Activated T-helper 2 cell treated with anti-CD3 and anti-CD28 coated beads, Interferon-gamma antibody, Interleukin-2, Interleukin-4, amounts not matched to agents 10 μg/mL and 5 μg/mL and 100 μg/mL, durations not matched to agents 14 hours and 24 hours and 36 hours (primary cell): ENCODE measurements around the gene COASY. TPM values are rescaled to one million over a fixed set of nuclear protein-coding genes. Genes with fewer than 3 reads are reported as not detected.

Source experiments
- DNase-seq: peaks from one replicate; pipeline ENCODE4 v3.0.0; 2021; ENCODE audit warnings: low spot score
- H3K27ac Mint-ChIP-seq: one replicate; pipeline ENCODE4 v1.8.0; 2021; ENCODE audit warnings: mixed read lengths
- H3K27me3 Mint-ChIP-seq: one replicate; pipeline ENCODE4 v1.8.0; 2021; ENCODE audit warnings: low read depth, mixed read lengths
- H3K36me3 Mint-ChIP-seq: one replicate; pipeline ENCODE4 v1.8.0; 2021; ENCODE audit warnings: low read depth, mixed read lengths
- H3K4me1 Mint-ChIP-seq: one replicate; pipeline ENCODE4 v1.8.0; 2021; ENCODE audit warnings: low read depth, mixed read lengths
- H3K4me3 Mint-ChIP-seq: one replicate; pipeline ENCODE4 v1.8.0; 2021; ENCODE audit warnings: low read depth, mild to moderate bottlenecking, moderate library complexity, mixed read lengths
- H3K9me3 Mint-ChIP-seq: one replicate; pipeline ENCODE4 v1.8.0; 2021; ENCODE audit warnings: mixed read lengths
- intact Hi-C: fragments of 100-400 bp; cut with micrococcal nuclease; formaldehyde crosslinking; loops from one replicate; pipeline ENCODE4 v1.15.1; 2023
- total RNA-seq: library from RNA; stranded (reverse); gene quantifications from 2 replicates; pipeline ENCODE4 v1.2.3, GENCODE V29; 2022

The COASY gene
- total RNA-seq, 1 donor from 2014 or later = 90.6 TPM

GRCh38 chr17:42577140-42577531, 15.2 kb downstream of the COASY start:
- peak overlapping the region; percentile 97 for H3K4me3 Mint-ChIP-seq
- H3K27me3 Mint-ChIP-seq = no peaks in the 10 kb centered on the region
- DNase-seq = no peak

DNA sequence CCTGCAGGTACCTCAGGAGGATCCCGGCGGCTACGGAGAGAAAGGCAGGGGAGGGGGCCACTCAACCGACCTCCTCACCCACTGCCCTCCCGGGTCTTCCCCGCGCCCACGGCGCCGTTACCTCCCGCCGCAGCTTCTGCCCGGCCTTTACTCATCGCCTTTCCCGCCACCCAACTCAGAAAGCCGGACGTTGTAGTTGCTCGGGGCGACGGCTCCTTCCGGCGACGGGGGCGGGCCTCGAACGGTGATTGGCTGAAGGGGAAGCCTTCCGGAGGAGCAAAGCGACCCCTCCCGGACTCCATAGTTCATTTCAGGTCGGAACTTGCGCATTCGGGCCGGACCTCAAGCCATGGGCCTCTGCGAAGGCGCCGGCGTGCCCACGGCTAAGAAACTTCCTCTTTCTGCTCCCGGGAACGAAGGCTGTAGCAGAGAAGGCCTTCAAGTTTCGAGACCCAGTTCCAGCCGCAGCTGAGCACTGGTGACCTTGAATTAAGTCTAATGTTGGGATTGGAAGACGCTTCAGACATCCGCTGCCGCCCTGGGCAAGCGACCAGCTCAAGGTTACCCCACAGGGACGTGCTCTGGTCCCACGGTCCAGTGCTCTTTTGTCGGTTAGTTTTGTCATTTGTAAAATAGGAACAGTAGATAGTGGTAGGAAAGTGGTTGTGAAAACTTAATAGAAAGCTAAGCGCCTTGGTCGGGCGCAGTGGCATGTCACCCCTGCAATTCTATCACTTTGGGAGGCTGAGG, 15.8 kb downstream of the COASY start, which contains the start of gene PSMC3IP:
Gene PSMC3IP (minus strand): TSS at position 198 of the 750 bp plus-strand sequence. CDS start 43 bp downstream, at position 155.
- Mint-ChIP-seq H3K4me3 (peak within 1 kb of the TSS; percentile 97), H3K4me1 (peaks cover 20% of the 10 kb centered on the region)

More at GRCh38 chr17:42577140-42577531, 15.2 kb downstream of the COASY start:
- peak overlapping the region; percentile 96 for H3K27ac Mint-ChIP-seq
- peaks cover 20% of the 10 kb centered on the region for H3K4me1 Mint-ChIP-seq
- intact Hi-C loops = loop anchor here (1.0 to 10.0 kb wide), 4 partner anchors 10 to 418 kb away; partner anchors contain the start of genes MLX, PLEKHH3, RAMP2 and RPL27
- H3K36me3 Mint-ChIP-seq = peaks cover 56% of the 10 kb centered on the region
- no peaks in the 10 kb centered on the region for H3K9me3 Mint-ChIP-seq

DNA sequence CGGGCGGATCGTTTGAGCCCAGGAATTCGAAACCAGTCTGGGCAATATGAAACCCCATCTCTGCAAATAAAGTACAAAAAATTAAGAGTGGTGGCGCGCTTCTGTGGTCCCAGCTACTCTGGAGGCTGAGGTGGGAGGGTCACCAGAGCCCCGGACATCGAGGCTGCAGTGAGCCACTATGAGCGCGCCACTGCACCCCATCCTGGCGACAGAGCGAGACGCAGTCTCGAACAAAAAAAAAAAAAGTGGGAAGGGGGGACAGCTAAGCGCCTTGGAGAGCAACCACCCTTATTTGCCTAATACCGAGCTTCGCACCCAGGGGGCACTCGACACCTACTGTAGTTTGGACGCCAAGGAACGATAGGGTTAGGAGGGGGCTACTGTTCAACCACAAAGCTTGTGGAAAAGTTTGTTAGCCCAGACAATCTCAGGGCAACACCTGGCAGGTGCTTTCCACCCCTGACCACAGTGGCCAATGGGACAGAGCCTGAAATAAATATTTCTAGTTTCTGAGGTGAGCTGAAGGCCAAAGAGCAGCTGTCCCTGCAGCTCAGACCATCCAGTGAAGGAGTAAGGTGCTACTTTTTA, 16.4 kb downstream of the COASY start:
- H3K4me3 Mint-ChIP-seq = peak overlapping the region; percentile 97
- peaks cover 18% of the 10 kb centered on the region for H3K4me1 Mint-ChIP-seq
- H3K36me3 Mint-ChIP-seq = peaks cover 55% of the 10 kb centered on the region
- peak; percentile 62 for DNase-seq
- no peaks in the 10 kb centered on the region for H3K27me3 Mint-ChIP-seq
- no peaks in the 10 kb centered on the region for H3K9me3 Mint-ChIP-seq
- intact Hi-C loops = loop anchor here (1.0 to 10.0 kb wide), 4 partner anchors 31 to 416 kb away; partner anchors contain the start of genes PLEKHH3, RAMP2, RETREG3 and RPL27
- H3K27ac Mint-ChIP-seq = peak overlapping the region; percentile 96

More for the DNA sequence above, 15.8 kb downstream of the COASY start, which contains the start of gene PSMC3IP:
- intact Hi-C loops = loop anchor here (1.0 to 10.0 kb wide), 5 partner anchors 10 to 417 kb away; partner anchors contain the start of genes MLX, PLEKHH3, RAMP2 and RETREG3
- DNase-seq = peak; percentile 92
- H3K36me3 Mint-ChIP-seq = peaks cover 55% of the 10 kb centered on the region
- peak within 1 kb of the TSS; percentile 96 for H3K27ac Mint-ChIP-seq
- no peaks in the 10 kb centered on the region for H3K27me3 Mint-ChIP-seq
- H3K9me3 Mint-ChIP-seq = no peaks in the 10 kb centered on the region

- H3K27ac Mint-ChIP-seq = no peak overlapping the region
- no peaks in the 10 kb centered on the region for H3K27me3 Mint-ChIP-seq
- peak overlapping the region; percentile 4 for H3K4me3 Mint-ChIP-seq
- no peak for DNase-seq
- H3K9me3 Mint-ChIP-seq = no peaks in the 10 kb centered on the region
- peaks cover 53% of the 10 kb centered on the region for H3K36me3 Mint-ChIP-seq
- intact Hi-C loops = loop anchor here (5.0 to 10.0 kb wide), 3 partner anchors 97 to 415 kb away; partner anchors contain the start of genes PLEKHH3, RAMP2 and RPL27
- H3K4me1 Mint-ChIP-seq = peaks cover 18% of the 10 kb centered on the region
These were observed 18.0 kb downstream of the COASY start for GRCh38 chr17:42579794-42580551.

- H3K27ac Mint-ChIP-seq = no peak overlapping the region
- peaks cover 50% of the 10 kb centered on the region for H3K36me3 Mint-ChIP-seq
- DNase-seq = no peak
- no peaks in the 10 kb centered on the region for H3K27me3 Mint-ChIP-seq
- intact Hi-C loops = no loop called here
- no peaks in the 10 kb centered on the region for H3K9me3 Mint-ChIP-seq
- H3K4me1 Mint-ChIP-seq = peaks cover 6% of the 10 kb centered on the region
- no peak overlapping the region for H3K4me3 Mint-ChIP-seq
These were observed 19.9 kb downstream of the COASY start for GRCh38 chr17:42581744-42582270.

DNA sequence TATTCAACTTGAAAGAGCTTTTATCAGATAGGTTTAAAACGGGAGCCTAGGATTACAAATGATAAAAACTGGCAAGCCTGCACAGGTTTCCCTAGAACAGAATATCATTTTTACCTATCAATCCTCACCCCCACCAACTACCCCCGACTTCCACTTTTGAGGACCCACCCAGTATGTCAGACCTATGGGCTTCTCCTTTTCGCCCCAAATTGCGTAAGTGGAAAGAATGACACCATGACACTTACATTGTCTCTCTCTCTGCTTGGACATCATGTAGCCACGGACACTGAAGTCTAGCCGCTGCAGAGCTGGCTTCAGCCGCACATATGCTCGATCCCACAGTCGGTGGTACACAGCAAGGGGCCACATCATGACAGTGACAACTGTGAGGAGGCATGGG, 22.9 kb downstream of the COASY start:
- Mint-ChIP-seq H3K9me3 (no peaks in the 10 kb centered on the region), H3K4me1 (no peaks in the 10 kb centered on the region), H3K4me3 (no peak overlapping the region), H3K27ac (no peak overlapping the region), H3K36me3 (peaks cover 45% of the 10 kb centered on the region), H3K27me3 (no peaks in the 10 kb centered on the region)
- no peak for DNase-seq
- intact Hi-C loops = no loop called here

GRCh38 chr17:42585353-42585752, 23.4 kb downstream of the COASY start:
- peaks cover 49% of the 10 kb centered on the region for H3K36me3 Mint-ChIP-seq
- H3K27me3 Mint-ChIP-seq = no peaks in the 10 kb centered on the region
- H3K27ac Mint-ChIP-seq = no peak overlapping the region
- H3K4me3 Mint-ChIP-seq = no peak overlapping the region
- DNase-seq = no peak
- no peaks in the 10 kb centered on the region for H3K9me3 Mint-ChIP-seq
- H3K4me1 Mint-ChIP-seq = no peaks in the 10 kb centered on the region
- intact Hi-C loops = no loop called here

DNA sequence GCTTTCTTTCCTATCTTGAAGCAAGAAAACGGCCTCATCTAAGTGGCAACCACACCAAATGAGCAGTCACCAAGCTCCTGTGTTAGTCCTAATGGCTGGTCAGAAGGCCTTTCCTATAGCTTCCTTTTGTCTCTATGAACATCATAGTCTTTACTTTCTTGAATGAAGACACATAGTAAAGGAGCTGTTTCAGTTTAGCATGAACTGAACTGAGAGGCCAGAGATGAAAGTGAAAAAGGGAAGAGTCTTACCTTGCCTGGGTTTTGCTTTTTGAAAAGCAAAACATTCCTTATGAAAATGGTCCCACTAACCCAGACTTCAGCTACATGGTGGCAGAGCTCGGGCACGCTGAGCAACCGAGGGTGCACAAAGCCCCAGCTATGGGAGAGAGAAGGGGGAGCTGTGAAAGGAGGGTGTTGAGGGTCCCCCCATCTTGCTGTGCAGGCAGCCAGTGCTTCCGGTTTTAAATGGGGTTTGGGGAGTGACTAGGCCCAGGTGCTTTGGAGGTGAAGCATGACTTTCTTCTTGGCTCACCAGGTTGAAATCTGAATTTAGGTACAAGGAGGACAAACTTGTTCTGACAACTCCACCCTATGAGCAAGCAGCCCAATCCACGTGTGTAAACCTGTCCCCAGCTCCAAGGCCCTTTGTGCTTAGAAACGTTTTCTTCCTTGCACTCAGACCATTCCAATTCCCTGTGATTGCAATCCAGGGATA, 24.7 kb downstream of the COASY start:
- no peaks in the 10 kb centered on the region for H3K9me3 Mint-ChIP-seq
- H3K36me3 Mint-ChIP-seq = peaks cover 54% of the 10 kb centered on the region

DNA sequence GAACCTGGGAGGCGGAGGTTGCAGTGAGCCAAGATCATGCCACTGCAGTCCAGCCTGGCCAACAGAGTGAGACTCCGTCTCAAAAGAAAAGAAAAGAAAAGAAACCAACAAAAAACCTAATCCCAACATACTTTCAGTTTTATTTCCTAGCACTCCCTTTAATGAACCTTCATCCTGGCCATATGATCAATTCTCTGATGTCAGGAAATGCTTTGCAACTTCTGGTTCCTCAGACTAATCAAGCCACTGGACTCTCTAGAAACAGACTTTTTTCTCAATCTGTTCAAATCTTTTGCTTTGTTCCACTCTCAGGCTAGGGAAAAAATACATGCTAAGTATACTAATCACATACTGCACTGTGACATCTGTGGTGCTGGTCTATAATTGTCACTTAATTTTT, 28.9 kb downstream of the COASY start:
- Mint-ChIP-seq H3K4me3 (no peak overlapping the region), H3K9me3 (no peaks in the 10 kb centered on the region), H3K36me3 (peaks cover 37% of the 10 kb centered on the region), H3K27ac (no peak overlapping the region), H3K4me1 (no peaks in the 10 kb centered on the region), H3K27me3 (no peaks in the 10 kb centered on the region)
- intact Hi-C loops = no loop called here
- no peak for DNase-seq

More for the DNA sequence above, 24.7 kb downstream of the COASY start:
- Mint-ChIP-seq H3K27ac (no peak overlapping the region), H3K4me1 (no peaks in the 10 kb centered on the region), H3K27me3 (no peaks in the 10 kb centered on the region), H3K4me3 (no peak overlapping the region)
- intact Hi-C loops = no loop called here
- no peak for DNase-seq

DNA sequence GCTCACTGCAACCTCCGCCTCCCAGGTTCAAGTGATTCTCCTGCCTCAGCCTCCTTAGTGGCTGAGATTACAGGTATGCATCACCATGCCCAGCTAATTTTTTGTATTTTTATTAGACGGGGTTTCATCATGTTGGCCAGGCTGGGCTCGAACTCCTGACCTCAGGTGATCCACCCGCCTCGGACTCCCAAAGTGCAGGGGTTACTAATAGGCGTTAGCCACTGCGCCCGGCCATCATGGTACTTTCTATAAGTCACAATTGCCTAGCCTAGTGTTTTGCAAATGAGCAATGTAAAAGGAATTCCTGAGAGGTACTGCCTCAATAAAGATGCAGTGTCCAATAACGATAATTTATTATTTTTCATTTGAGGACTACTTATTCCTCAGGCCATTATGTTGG, 29.5 kb downstream of the COASY start:
- H3K27me3 Mint-ChIP-seq = no peaks in the 10 kb centered on the region

GRCh38 chr17:42596386-42596785, 34.4 kb downstream of the COASY start:
- no peaks in the 10 kb centered on the region for H3K9me3 Mint-ChIP-seq

More for the DNA sequence above, 29.5 kb downstream of the COASY start:
- H3K4me1 Mint-ChIP-seq = no peaks in the 10 kb centered on the region
- DNase-seq = no peak
- no peaks in the 10 kb centered on the region for H3K9me3 Mint-ChIP-seq
- H3K36me3 Mint-ChIP-seq = peaks cover 36% of the 10 kb centered on the region
- H3K4me3 Mint-ChIP-seq = no peak overlapping the region
- intact Hi-C loops = no loop called here
- no peak overlapping the region for H3K27ac Mint-ChIP-seq

GRCh38 chr17:42598905-42599304, 37.0 kb downstream of the COASY start:
- Mint-ChIP-seq H3K4me3 (no peak overlapping the region), H3K27ac (no peak overlapping the region)

More at GRCh38 chr17:42596386-42596785, 34.4 kb downstream of the COASY start:
- Mint-ChIP-seq H3K27ac (no peak overlapping the region), H3K36me3 (peaks cover 16% of the 10 kb centered on the region), H3K27me3 (no peaks in the 10 kb centered on the region), H3K4me1 (peaks cover 8% of the 10 kb centered on the region), H3K4me3 (no peak overlapping the region)
- intact Hi-C loops = no loop called here
- no peak for DNase-seq

More at GRCh38 chr17:42598905-42599304, 37.0 kb downstream of the COASY start:
- peaks cover 15% of the 10 kb centered on the region for H3K36me3 Mint-ChIP-seq
- no peaks in the 10 kb centered on the region for H3K27me3 Mint-ChIP-seq
- peaks cover 9% of the 10 kb centered on the region for H3K4me1 Mint-ChIP-seq
- DNase-seq = no peak
- no peaks in the 10 kb centered on the region for H3K9me3 Mint-ChIP-seq
- intact Hi-C loops = no loop called here
